Measurements from ENCODE around the gene HUNK. TPM values are rescaled to one million over a fixed set of nuclear protein-coding genes. Genes with fewer than 3 reads are reported as not detected.
"Not testable (repeated sequence)": the region's sequence is repeated elsewhere in the genome, so short reads cannot be mapped to it uniquely, and the experiment has no call there.

HUNK gene
- total RNA-seq, 4 donors from 2014 or later, result 4.8 to 5.9 (median 5.6) TPM

GRCh38 chr21:32035617-32036016 is 162.8 kb downstream of the HUNK start:
- H3K36me3 ChIP-seq, result no peaks in the 10 kb centered on the region
- no peak overlapping the region for H3K27ac ChIP-seq
- DNase-seq (ENCODE audit: low spot score in 2 of 2), result no peak
- H3K27me3 ChIP-seq, result no peaks in the 10 kb centered on the region
- H3K4me1 ChIP-seq, result no peaks in the 10 kb centered on the region
- no peak overlapping the region for H3K4me3 ChIP-seq
- no peak for TF ChIP-seq POLR2AphosphoS5 (IDR thresholded peaks at IDR 0.05)
- no peak for TF ChIP-seq CTCF (IDR thresholded peaks at IDR 0.05)
- TF ChIP-seq POLR2A (IDR thresholded peaks at IDR 0.05), result no peak
- no peak for TF ChIP-seq EP300 (IDR thresholded peaks at IDR 0.05)
- H3K9me3 ChIP-seq, result no peaks in the 10 kb centered on the region
- WGBS, result 63% methylated on average over 2 of the region's 2 CpGs

DNA sequence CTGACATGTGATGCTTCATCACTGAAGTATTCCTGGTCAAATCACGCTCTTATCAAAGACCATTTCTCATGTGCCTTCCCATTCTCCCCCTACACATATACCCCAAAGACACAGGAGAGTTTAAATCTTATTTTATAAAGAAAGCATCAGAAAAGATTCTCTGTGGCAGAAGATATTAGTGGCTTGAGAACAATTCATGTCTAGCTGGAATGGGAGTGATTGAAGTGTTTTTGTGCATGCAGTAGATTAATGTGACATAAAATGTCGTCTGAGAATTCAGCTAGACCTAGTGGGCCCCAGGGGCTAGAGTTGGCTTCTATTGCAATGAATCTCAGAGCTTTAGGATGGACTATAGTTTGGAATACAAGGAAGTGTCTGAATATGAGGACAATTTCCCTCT is 163.9 kb downstream of the HUNK start:
- Histone ChIP-seq H3K9me3 (no peaks in the 10 kb centered on the region), H3K27me3 (no peaks in the 10 kb centered on the region), H3K27ac (no peak overlapping the region), H3K36me3 (no peaks in the 10 kb centered on the region), H3K4me1 (no peaks in the 10 kb centered on the region), H3K4me3 (no peak overlapping the region)
- TF ChIP-seq POLR2A (IDR thresholded peaks at IDR 0.05) (no peak), CTCF (IDR thresholded peaks at IDR 0.05) (no peak), EP300 (IDR thresholded peaks at IDR 0.05) (no peak), POLR2AphosphoS5 (IDR thresholded peaks at IDR 0.05) (no peak)
- no peak for DNase-seq (ENCODE audit: low spot score in 2 of 2)
- 86% methylated on average over 2 of the region's 2 CpGs for WGBS

- H3K36me3 ChIP-seq; H3K4me3 ChIP-seq; H3K27ac ChIP-seq; H3K27me3 ChIP-seq; H3K9me3 ChIP-seq; H3K4me1 ChIP-seq; DNase-seq (ENCODE audit: low spot score in 2 of 2): not testable (repeated sequence)
- 82% methylated on average over 4 of the region's 4 CpGs for WGBS
These were observed 165.9 kb downstream of the HUNK start for GRCh38 chr21:32038751-32039150.

DNA sequence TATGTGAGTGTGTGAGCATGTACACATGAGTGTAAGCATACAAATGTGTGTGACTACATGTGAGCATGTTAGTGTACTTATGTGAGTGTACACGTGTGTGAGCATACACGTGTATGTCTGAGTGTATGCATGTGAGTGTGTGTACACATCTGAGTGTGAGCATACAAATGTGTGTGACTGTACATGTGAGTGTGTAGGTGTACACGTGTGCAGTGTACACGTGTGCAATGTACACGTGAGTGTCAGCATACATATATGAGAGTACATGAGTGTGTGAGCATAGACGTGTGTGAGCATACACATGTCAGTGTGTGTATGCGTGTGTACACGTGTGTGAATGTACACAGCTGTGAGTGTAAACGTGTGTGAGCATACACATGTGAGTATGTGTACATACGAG is 170.6 kb downstream of the HUNK start:
- no peak for DNase-seq (ENCODE audit: low spot score in 2 of 2)
- Histone ChIP-seq H3K27me3 (no peaks in the 10 kb centered on the region), H3K9me3 (no peaks in the 10 kb centered on the region), H3K4me3 (no peak overlapping the region), H3K27ac (no peak overlapping the region), H3K36me3 (no peaks in the 10 kb centered on the region), H3K4me1 (no peaks in the 10 kb centered on the region)
- WGBS, result 94% methylated on average over 10 of the region's 10 CpGs
- TF ChIP-seq POLR2AphosphoS5 (IDR thresholded peaks at IDR 0.05), result no peak
- TF ChIP-seq POLR2A (IDR thresholded peaks at IDR 0.05), result no peak
- no peak for TF ChIP-seq EP300 (IDR thresholded peaks at IDR 0.05)
- no peak for TF ChIP-seq CTCF (IDR thresholded peaks at IDR 0.05)

DNA sequence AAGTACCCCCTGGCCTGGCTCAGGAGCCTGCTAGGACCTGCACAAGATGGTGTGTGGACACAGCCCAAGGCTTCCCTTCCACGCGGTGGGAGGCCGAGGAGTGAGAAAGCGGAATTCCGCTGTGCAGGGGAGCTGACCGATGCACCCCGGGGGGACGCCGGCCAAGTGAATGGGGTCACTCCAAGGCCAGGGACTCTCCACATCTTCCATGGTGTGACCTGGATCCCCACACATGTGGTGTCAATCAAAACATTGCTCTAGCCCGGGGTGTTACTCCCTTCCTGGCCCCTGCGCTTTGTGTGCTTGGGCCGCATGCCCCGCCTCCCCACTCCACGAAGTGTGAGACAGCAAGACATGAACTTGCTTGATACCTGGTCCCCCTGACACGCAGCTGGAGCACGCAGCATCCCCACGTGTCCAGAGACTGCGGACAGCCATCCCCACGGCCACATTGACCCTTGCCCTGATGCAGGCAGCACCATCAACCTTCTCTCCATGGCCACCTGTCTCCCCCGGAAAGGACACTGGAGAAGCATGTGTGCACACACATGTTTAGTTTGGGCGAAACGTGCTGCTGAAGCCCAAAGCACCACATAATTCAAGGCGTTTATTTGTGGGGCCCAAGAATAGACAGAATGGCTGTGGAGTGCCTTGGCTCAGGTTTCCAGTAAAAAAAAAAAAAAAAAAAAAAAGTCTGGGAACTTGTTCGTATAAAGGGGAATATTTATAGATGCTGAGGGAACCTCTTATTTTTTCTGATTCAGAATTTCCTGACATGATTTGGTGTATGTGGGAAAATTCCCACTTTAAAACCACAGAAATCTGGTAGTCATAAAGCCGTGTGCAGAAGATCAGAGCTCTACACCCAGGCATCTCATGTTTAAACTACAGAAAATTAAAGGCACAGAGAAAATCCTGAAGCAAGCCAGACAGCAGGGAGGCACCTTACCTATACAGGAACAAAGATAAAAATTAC is 171.7 kb downstream of the HUNK start:
- peak in 1 of 2 donors; percentile 56 for DNase-seq (ENCODE audit: low spot score in 2 of 2)
- Histone ChIP-seq H3K27ac (no peak overlapping the region), H3K4me3 (no peak overlapping the region), H3K9me3 (no peaks in the 10 kb centered on the region), H3K27me3 (no peaks in the 10 kb centered on the region), H3K4me1 (no peaks in the 10 kb centered on the region), H3K36me3 (no peaks in the 10 kb centered on the region)
- no peak for TF ChIP-seq CTCF (IDR thresholded peaks at IDR 0.05)
- TF ChIP-seq POLR2A (IDR thresholded peaks at IDR 0.05), result no peak
- TF ChIP-seq EP300 (IDR thresholded peaks at IDR 0.05), result no peak
- TF ChIP-seq POLR2AphosphoS5 (IDR thresholded peaks at IDR 0.05), result no peak
- WGBS, result 64% methylated on average over 19 of the region's 25 CpGs

All from suprapubic skin (tissue), 4 donors.